DMS53 (cell line): ENCODE measurements around the gene PALLD.
A peak's percentile ranks its signal among the peaks of the same experiment; 100 is the strongest.

Source experiments
- DNase-seq: peaks from one replicate; lab custom pipeline; 2025; lab: John Stamatoyannopoulos, UW

PALLD gene

GRCh38 chr4:168877511-168878491, 380.9 kb downstream of the PALLD start:
- peak; percentile 71 for DNase-seq

GRCh38 chr4:168878623-168879022, 381.8 kb downstream of the PALLD start:
- no peak for DNase-seq

- no peak for DNase-seq
These were observed 382.3 kb downstream of the PALLD start for GRCh38 chr4:168879188-168879587.

GRCh38 chr4:168880072-168880675, 383.3 kb downstream of the PALLD start:
- no peak for DNase-seq

GRCh38 chr4:168880811-168881595, 384.2 kb downstream of the PALLD start:
- DNase-seq, result no peak

GRCh38 chr4:168881781-168882420, 385.0 kb downstream of the PALLD start:
- DNase-seq, result no peak

GRCh38 chr4:168882650-168883233, 385.9 kb downstream of the PALLD start:
- no peak for DNase-seq

GRCh38 chr4:168883513-168883912, 386.7 kb downstream of the PALLD start:
- DNase-seq, result no peak

GRCh38 chr4:168884251-168885124, 387.6 kb downstream of the PALLD start:
- DNase-seq, result peak; percentile 57

GRCh38 chr4:168885400-168885799, 388.5 kb downstream of the PALLD start:
- no peak for DNase-seq

GRCh38 chr4:168886351-168886750, 389.5 kb downstream of the PALLD start:
- DNase-seq, result no peak

- DNase-seq, result no peak
These were observed 391.0 kb downstream of the PALLD start for GRCh38 chr4:168887809-168888208.

GRCh38 chr4:168888715-168889215, 391.9 kb downstream of the PALLD start:
- no peak for DNase-seq

GRCh38 chr4:168891086-168891485, 394.2 kb downstream of the PALLD start:
- DNase-seq, result no peak

GRCh38 chr4:168891688-168892087, 394.8 kb downstream of the PALLD start:
- DNase-seq, result no peak

GRCh38 chr4:168892475-168892874, 395.6 kb downstream of the PALLD start:
- DNase-seq, result no peak

- no peak for DNase-seq
These were observed 396.4 kb downstream of the PALLD start for GRCh38 chr4:168893205-168893604.

GRCh38 chr4:168893807-168894206, 397.0 kb downstream of the PALLD start:
- no peak for DNase-seq

GRCh38 chr4:168900080-168900479, 403.2 kb downstream of the PALLD start:
- no peak for DNase-seq

GRCh38 chr4:168907119-168907698, 410.4 kb downstream of the PALLD start:
- DNase-seq, result no peak
